ENCODE measurements around the gene PTPRR.

Gene PTPRR

DNA sequence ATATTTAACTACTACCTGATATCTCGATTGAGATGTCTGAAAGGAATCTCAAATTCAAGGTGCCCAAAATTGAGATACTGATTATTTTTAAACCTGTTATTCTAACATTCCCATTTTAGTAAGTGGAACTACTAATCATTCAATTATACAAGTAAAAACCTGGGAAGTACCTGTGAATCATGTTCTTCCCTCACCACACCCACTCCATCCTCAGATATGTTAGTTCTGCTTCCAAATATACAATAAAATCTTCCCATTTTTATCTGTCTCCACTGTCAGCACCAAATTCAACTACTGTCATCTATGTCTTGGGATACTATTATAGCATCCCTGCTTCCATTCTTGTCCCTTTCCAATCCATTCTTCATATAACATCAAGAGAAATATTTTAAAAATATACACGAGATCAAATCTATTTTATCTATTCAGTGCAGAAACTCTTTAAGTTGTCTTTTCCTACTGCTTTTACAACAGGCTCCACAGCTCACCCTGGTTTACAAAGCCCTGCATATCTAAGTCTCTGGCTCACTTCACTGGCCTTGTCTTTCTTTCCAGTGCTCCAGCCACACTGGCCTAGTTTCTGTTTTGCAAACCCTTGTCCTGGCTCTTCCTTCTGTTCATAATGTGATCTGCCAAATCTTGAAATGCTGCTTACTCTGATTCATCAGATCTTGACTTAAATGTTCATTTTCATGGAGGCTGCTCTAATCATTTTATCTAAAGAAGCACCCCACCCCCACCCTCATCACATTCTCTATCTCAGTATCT is 122.3 kb downstream of the PTPRR start:
- TF ChIP-seq, protein P1, sequence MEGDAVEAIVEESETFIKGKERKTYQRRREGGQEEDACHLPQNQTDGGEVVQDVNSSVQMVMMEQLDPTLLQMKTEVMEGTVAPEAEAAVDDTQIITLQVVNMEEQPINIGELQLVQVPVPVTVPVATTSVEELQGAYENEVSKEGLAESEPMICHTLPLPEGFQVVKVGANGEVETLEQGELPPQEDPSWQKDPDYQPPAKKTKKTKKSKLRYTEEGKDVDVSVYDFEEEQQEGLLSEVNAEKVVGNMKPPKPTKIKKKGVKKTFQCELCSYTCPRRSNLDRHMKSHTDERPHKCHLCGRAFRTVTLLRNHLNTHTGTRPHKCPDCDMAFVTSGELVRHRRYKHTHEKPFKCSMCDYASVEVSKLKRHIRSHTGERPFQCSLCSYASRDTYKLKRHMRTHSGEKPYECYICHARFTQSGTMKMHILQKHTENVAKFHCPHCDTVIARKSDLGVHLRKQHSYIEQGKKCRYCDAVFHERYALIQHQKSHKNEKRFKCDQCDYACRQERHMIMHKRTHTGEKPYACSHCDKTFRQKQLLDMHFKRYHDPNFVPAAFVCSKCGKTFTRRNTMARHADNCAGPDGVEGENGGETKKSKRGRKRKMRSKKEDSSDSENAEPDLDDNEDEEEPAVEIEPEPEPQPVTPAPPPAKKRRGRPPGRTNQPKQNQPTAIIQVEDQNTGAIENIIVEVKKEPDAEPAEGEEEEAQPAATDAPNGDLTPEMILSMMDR (IDR thresholded peaks at IDR 0.05; ENCODE audit: control insufficient read depth, insufficient read depth, low read depth, low read length, missing control alignments): no peak
- H3K4me3 ChIP-seq (ENCODE audit: control insufficient read depth, low read depth, low read length): no peak overlapping the region
- no peak for DNase-seq (ENCODE audit: low read depth)

DNA sequence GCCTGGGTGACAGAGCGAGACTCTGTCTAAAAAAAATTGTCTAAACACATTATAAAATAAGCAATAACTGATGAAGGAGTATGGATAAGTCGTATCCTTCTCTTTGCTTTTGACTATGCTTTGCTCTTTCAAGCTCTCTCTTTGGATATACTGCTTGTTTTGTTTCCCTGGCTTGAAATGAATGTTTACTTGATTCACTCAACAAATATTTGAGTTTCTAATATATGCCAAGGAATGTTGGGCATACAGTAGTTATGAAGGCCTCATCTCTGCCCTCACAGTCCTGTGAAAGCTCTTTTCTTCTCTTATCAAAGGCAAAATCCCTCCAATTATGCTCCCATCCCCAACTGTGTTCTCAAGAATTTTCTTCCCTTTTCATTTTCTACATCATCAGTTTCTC is 123.5 kb downstream of the PTPRR start:
- no peak for DNase-seq (ENCODE audit: low read depth)
- TF ChIP-seq, protein P1 (IDR thresholded peaks at IDR 0.05; ENCODE audit: control insufficient read depth, insufficient read depth, low read depth, low read length, missing control alignments): no peak
- H3K4me3 ChIP-seq (ENCODE audit: control insufficient read depth, low read depth, low read length): no peak overlapping the region

DNA sequence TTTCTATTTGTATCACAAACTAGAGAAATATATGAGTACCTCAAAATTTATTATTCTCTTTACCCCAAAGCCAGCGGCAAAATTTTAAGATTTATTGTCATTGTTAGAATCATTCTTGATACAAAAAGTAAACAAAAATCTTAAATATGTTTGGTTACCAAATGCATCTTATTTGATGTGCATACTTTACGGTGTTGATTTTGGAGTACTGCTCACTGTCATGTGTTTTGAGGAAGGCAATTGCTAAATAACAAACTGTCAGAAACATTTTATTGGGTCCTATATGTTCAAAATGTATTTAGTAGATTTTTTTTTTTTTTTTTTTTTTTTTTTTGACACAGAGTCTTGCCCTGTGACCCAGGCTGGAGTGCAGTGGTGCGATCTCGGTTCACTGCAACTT is 124.9 kb downstream of the PTPRR start:
- TF ChIP-seq, protein P1 (IDR thresholded peaks at IDR 0.05; ENCODE audit: control insufficient read depth, insufficient read depth, low read depth, low read length, missing control alignments): no peak
- DNase-seq (ENCODE audit: low read depth): no peak
- no peak overlapping the region for H3K4me3 ChIP-seq (ENCODE audit: control insufficient read depth, low read depth, low read length)

DNA sequence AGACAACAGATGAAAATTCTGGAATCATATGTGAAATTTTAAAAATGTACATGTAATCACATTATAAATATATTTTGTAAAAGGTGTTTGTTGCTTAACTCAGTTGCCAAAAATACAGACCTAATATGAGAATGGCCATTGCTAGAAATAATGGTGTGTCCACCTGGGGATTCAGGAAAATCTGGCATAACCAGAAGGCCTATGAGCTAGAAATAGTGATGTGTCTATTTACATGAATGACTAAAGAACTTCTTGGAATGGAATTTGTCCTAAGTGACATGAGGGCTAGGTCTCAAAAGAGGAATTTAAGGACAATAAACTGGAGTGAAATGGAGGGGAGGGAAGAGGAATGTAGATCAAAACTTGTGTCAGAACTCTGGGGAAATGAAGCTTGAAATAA is 126.4 kb downstream of the PTPRR start:
- TF ChIP-seq, protein P1 (IDR thresholded peaks at IDR 0.05; ENCODE audit: control insufficient read depth, insufficient read depth, low read depth, low read length, missing control alignments): no peak
- no peak for DNase-seq (ENCODE audit: low read depth)
- no peak overlapping the region for H3K4me3 ChIP-seq (ENCODE audit: control insufficient read depth, low read depth, low read length)

DNA sequence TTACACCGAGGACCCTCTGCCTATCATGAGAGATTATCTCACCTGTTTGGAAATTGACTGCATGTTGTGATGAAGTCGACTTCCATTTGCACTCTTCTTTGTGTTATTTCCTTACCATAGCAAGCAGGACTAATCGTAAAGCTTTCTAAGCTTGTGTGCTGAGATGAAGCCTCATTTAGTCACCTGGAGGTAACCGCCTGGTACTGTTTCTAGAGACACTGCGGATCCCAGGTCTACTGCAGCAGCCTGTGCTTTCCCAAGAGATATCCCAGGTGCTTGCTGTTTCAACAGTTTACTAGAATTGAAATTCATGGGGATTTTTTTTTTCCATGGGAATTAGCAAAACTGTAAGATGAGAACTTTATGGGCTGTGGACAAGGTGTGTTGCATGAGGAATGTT is 131.8 kb downstream of the PTPRR start:
- no peak overlapping the region for H3K4me3 ChIP-seq (ENCODE audit: control insufficient read depth, low read depth, low read length)
- DNase-seq (ENCODE audit: low read depth): no peak
- TF ChIP-seq, protein P1 (IDR thresholded peaks at IDR 0.05; ENCODE audit: control insufficient read depth, insufficient read depth, low read depth, low read length, missing control alignments): no peak

DNA sequence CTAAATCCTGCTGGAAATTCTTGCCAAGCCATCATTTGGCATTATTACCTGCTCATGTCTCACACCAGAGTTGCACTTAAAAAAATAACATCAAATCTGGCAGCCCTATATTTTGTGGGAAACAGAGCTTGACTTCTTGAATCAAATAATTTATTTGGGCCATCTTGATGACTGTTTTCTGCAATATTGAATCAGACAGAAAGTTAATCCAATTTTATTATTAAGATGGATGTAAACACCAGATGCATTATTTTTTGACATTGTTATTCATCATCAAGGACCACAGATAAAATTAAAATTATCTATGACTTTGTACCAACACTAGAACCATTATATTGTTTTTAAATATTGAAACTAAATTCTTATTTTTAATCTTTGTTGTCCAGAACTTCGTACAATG is 132.9 kb downstream of the PTPRR start:
- no peak overlapping the region for H3K4me3 ChIP-seq (ENCODE audit: control insufficient read depth, low read depth, low read length)
- no peak for DNase-seq (ENCODE audit: low read depth)
- TF ChIP-seq, protein P1 (IDR thresholded peaks at IDR 0.05; ENCODE audit: control insufficient read depth, insufficient read depth, low read depth, low read length, missing control alignments): no peak

Measured in AG09309 (cell line).